ENCODE measurements around the gene PSD4.

PSD4 gene

GRCh38 chr2:113182471-113183260 is 8.9 kb downstream of the PSD4 start:
- no peaks in the 10 kb centered on the region for H3K27me3 Mint-ChIP-seq
- H3K36me3 Mint-ChIP-seq = peaks cover 8% of the 10 kb centered on the region
- H3K9me3 Mint-ChIP-seq (ENCODE audit: low read depth) = no peaks in the 10 kb centered on the region
- peak overlapping the region; percentile 96 for H3K27ac Mint-ChIP-seq
- peak overlapping the region; percentile 27 for H3K4me3 Mint-ChIP-seq
- H3K4me1 Mint-ChIP-seq (ENCODE audit: low read depth) = peaks cover 87% of the 10 kb centered on the region

GRCh38 chr2:113183264-113183663 is 9.5 kb downstream of the PSD4 start:
- Mint-ChIP-seq H3K9me3 (ENCODE audit: low read depth) (no peaks in the 10 kb centered on the region), H3K4me1 (ENCODE audit: low read depth) (peaks cover 87% of the 10 kb centered on the region), H3K4me3 (peak overlapping the region; percentile 40), H3K27ac (peak overlapping the region; percentile 69), H3K36me3 (peaks cover 8% of the 10 kb centered on the region), H3K27me3 (no peaks in the 10 kb centered on the region)

- Mint-ChIP-seq H3K4me1 (ENCODE audit: low read depth) (peaks cover 84% of the 10 kb centered on the region), H3K9me3 (ENCODE audit: low read depth) (no peaks in the 10 kb centered on the region), H3K27me3 (no peaks in the 10 kb centered on the region), H3K4me3 (peak overlapping the region; percentile 40), H3K27ac (peak overlapping the region; percentile 69), H3K36me3 (peaks cover 8% of the 10 kb centered on the region)
Observed at GRCh38 chr2:113183703-113184102, 9.9 kb downstream of the PSD4 start.

- peak overlapping the region; percentile 47 for H3K4me3 Mint-ChIP-seq
- H3K27ac Mint-ChIP-seq = peak overlapping the region; percentile 88
- H3K36me3 Mint-ChIP-seq = peaks cover 6% of the 10 kb centered on the region
- no peaks in the 10 kb centered on the region for H3K27me3 Mint-ChIP-seq
- H3K4me1 Mint-ChIP-seq (ENCODE audit: low read depth) = peaks cover 82% of the 10 kb centered on the region
- H3K9me3 Mint-ChIP-seq (ENCODE audit: low read depth) = no peaks in the 10 kb centered on the region
Observed at GRCh38 chr2:113184531-113185230, 10.9 kb downstream of the PSD4 start.

GRCh38 chr2:113185664-113186432 is 12.1 kb downstream of the PSD4 start:
- Mint-ChIP-seq H3K4me3 (peak overlapping the region; percentile 65), H3K27me3 (no peaks in the 10 kb centered on the region), H3K4me1 (ENCODE audit: low read depth) (peaks cover 77% of the 10 kb centered on the region)

GRCh38 chr2:113186433-113186796 is 12.6 kb downstream of the PSD4 start:
- peak overlapping the region; percentile 70 for H3K27ac Mint-ChIP-seq
- H3K36me3 Mint-ChIP-seq = peaks cover 6% of the 10 kb centered on the region

More at GRCh38 chr2:113185664-113186432, 12.1 kb downstream of the PSD4 start:
- no peaks in the 10 kb centered on the region for H3K9me3 Mint-ChIP-seq (ENCODE audit: low read depth)
- peaks cover 6% of the 10 kb centered on the region for H3K36me3 Mint-ChIP-seq
- H3K27ac Mint-ChIP-seq = peak overlapping the region; percentile 70

GRCh38 chr2:113187771-113188170 is 14.0 kb downstream of the PSD4 start:
- Mint-ChIP-seq H3K27me3 (no peaks in the 10 kb centered on the region), H3K4me3 (peak overlapping the region; percentile 30), H3K9me3 (ENCODE audit: low read depth) (no peaks in the 10 kb centered on the region), H3K27ac (peak overlapping the region; percentile 90), H3K36me3 (peaks cover 6% of the 10 kb centered on the region), H3K4me1 (ENCODE audit: low read depth) (peaks cover 61% of the 10 kb centered on the region)

More at GRCh38 chr2:113186433-113186796, 12.6 kb downstream of the PSD4 start:
- Mint-ChIP-seq H3K9me3 (ENCODE audit: low read depth) (no peaks in the 10 kb centered on the region), H3K4me3 (peak overlapping the region; percentile 65), H3K27me3 (no peaks in the 10 kb centered on the region), H3K4me1 (ENCODE audit: low read depth) (peaks cover 73% of the 10 kb centered on the region)

GRCh38 chr2:113190871-113191270 is 17.1 kb downstream of the PSD4 start:
- Mint-ChIP-seq H3K9me3 (ENCODE audit: low read depth) (no peaks in the 10 kb centered on the region), H3K27me3 (no peaks in the 10 kb centered on the region), H3K4me3 (no peak overlapping the region), H3K27ac (peak overlapping the region; percentile 76), H3K36me3 (peaks cover 6% of the 10 kb centered on the region), H3K4me1 (ENCODE audit: low read depth) (peaks cover 54% of the 10 kb centered on the region)

GRCh38 chr2:113192459-113193100 is 18.8 kb downstream of the PSD4 start:
- H3K36me3 Mint-ChIP-seq = peaks cover 5% of the 10 kb centered on the region
- H3K4me3 Mint-ChIP-seq = no peak overlapping the region
- H3K27me3 Mint-ChIP-seq = no peaks in the 10 kb centered on the region
- no peaks in the 10 kb centered on the region for H3K9me3 Mint-ChIP-seq (ENCODE audit: low read depth)
- H3K4me1 Mint-ChIP-seq (ENCODE audit: low read depth) = peaks cover 55% of the 10 kb centered on the region
- H3K27ac Mint-ChIP-seq = no peak overlapping the region

GRCh38 chr2:113195923-113196501 is 22.2 kb downstream of the PSD4 start:
- peaks cover 5% of the 10 kb centered on the region for H3K36me3 Mint-ChIP-seq
- no peaks in the 10 kb centered on the region for H3K27me3 Mint-ChIP-seq
- H3K9me3 Mint-ChIP-seq (ENCODE audit: low read depth) = no peaks in the 10 kb centered on the region
- no peak overlapping the region for H3K4me3 Mint-ChIP-seq
- peaks cover 41% of the 10 kb centered on the region for H3K4me1 Mint-ChIP-seq (ENCODE audit: low read depth)
- H3K27ac Mint-ChIP-seq = peak overlapping the region; percentile 7

GRCh38 chr2:113196839-113197238 is 23.1 kb downstream of the PSD4 start:
- H3K9me3 Mint-ChIP-seq (ENCODE audit: low read depth) = no peaks in the 10 kb centered on the region
- H3K27me3 Mint-ChIP-seq = no peaks in the 10 kb centered on the region
- no peak overlapping the region for H3K4me3 Mint-ChIP-seq
- peaks cover 41% of the 10 kb centered on the region for H3K4me1 Mint-ChIP-seq (ENCODE audit: low read depth)
- peaks cover 5% of the 10 kb centered on the region for H3K36me3 Mint-ChIP-seq
- H3K27ac Mint-ChIP-seq = peak overlapping the region; percentile 7

GRCh38 chr2:113197347-113198047 is 23.7 kb downstream of the PSD4 start:
- no peaks in the 10 kb centered on the region for H3K27me3 Mint-ChIP-seq
- H3K36me3 Mint-ChIP-seq = peaks cover 5% of the 10 kb centered on the region
- H3K4me1 Mint-ChIP-seq (ENCODE audit: low read depth) = peaks cover 41% of the 10 kb centered on the region
- H3K9me3 Mint-ChIP-seq (ENCODE audit: low read depth) = no peaks in the 10 kb centered on the region
- no peak overlapping the region for H3K4me3 Mint-ChIP-seq
- H3K27ac Mint-ChIP-seq = peak overlapping the region; percentile 7

GRCh38 chr2:113198048-113198789 is 24.4 kb downstream of the PSD4 start:
- peaks cover 5% of the 10 kb centered on the region for H3K36me3 Mint-ChIP-seq
- H3K4me1 Mint-ChIP-seq (ENCODE audit: low read depth) = peaks cover 45% of the 10 kb centered on the region
- no peaks in the 10 kb centered on the region for H3K27me3 Mint-ChIP-seq
- H3K4me3 Mint-ChIP-seq = no peak overlapping the region
- H3K9me3 Mint-ChIP-seq (ENCODE audit: low read depth) = no peaks in the 10 kb centered on the region
- H3K27ac Mint-ChIP-seq = no peak overlapping the region

All from activated naive CD8-positive, alpha-beta T cell (primary cell).